ENCODE results near the gene FCRL6.

The FCRL6 gene

GRCh38 chr1:159862031-159862430 lies 59.9 kb downstream of the FCRL6 start:
- no peak for DNase-seq (ENCODE audit: low read depth, low spot score)

- DNase-seq (ENCODE audit: low read depth, low spot score) = no peak
Measured at GRCh38 chr1:159862557-159862956, 60.4 kb downstream of the FCRL6 start, which contains the start of gene VSIG8. VSIG8 (minus strand) TSS chr1:159862657; CDS start chr1:159862521, 136 bp downstream.

- DNase-seq (ENCODE audit: low read depth, low spot score) = no peak
Measured at GRCh38 chr1:159864262-159864661, 62.1 kb downstream of the FCRL6 start.
